Measurements from ENCODE around the gene DENND1A. TPM values are rescaled to one million over a fixed set of nuclear protein-coding genes. Genes with fewer than 3 reads are reported as not detected.

The DENND1A gene
- total and polyA plus RNA-seq, 7 donors = 12.8 to 33.2 (median 19.2) TPM

DNA sequence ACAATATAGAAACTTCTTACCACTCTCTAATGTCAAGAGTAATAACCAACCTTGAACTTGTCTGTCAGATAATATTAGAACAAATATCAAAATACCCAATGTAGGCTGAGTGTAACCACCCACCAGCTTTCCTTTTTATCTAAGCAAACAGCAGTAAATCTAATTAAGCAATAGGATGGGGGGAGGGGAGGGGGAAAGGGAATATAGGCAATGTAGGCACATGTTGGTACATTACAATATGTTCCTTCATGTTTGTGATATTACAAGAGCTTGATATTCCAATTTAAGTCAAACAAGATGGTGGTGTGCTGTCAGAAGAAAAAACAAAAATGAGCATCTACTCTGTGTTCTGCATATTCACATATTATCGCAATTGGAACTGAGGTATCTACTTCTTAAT, 158.2 kb downstream of the DENND1A start:
- intact Hi-C loops (cut with DNase I) = no loop called here
- Histone ChIP-seq H3K27ac (no peak overlapping the region), H3K9me3 (no peaks in the 10 kb centered on the region), H3K4me3 (no peak overlapping the region), H3K36me3 (no peaks in the 10 kb centered on the region), H3K27me3 (no peaks in the 10 kb centered on the region), H3K4me1 (no peaks in the 10 kb centered on the region)
- DNase-seq = no peak
- TF ChIP-seq POLR2A (IDR thresholded peaks at IDR 0.05) = no peak
- TF ChIP-seq, protein P1, sequence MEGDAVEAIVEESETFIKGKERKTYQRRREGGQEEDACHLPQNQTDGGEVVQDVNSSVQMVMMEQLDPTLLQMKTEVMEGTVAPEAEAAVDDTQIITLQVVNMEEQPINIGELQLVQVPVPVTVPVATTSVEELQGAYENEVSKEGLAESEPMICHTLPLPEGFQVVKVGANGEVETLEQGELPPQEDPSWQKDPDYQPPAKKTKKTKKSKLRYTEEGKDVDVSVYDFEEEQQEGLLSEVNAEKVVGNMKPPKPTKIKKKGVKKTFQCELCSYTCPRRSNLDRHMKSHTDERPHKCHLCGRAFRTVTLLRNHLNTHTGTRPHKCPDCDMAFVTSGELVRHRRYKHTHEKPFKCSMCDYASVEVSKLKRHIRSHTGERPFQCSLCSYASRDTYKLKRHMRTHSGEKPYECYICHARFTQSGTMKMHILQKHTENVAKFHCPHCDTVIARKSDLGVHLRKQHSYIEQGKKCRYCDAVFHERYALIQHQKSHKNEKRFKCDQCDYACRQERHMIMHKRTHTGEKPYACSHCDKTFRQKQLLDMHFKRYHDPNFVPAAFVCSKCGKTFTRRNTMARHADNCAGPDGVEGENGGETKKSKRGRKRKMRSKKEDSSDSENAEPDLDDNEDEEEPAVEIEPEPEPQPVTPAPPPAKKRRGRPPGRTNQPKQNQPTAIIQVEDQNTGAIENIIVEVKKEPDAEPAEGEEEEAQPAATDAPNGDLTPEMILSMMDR (IDR thresholded peaks at IDR 0.05) = no peak
- TF ChIP-seq POLR2AphosphoS5 (IDR thresholded peaks at IDR 0.05) = no peak
- no peak for TF ChIP-seq EP300 (IDR thresholded peaks at IDR 0.05)
- WGBS, 2 donors = 98% methylated on average over 1 of the region's 1 CpG

DNA sequence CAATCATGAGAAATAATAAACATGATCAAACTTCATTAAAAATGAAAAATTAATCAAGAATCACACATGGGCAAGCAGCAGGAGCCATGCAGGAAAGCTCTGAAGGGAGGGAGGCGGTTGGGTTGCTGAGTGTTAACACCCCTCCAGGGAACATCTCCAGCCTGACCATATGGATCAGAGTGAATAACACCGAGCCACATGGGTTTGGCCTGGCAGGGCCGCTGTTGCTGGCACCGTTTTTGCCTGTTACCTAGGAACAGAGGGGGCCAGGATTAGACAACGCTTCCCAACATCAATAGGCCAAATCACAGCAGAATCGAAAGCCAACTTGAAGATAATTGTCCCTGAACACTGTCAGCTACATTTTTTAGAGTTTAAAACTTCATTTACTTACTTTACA, 160.2 kb downstream of the DENND1A start:
- DNase-seq = no peak
- 88 to 95% methylated on average over 6 of the region's 6 CpGs for WGBS, 2 donors
- intact Hi-C loops (cut with DNase I) = no loop called here
- no peaks in the 10 kb centered on the region for H3K36me3 ChIP-seq
- TF ChIP-seq, protein P1 (IDR thresholded peaks at IDR 0.05) = no peak
- no peak for TF ChIP-seq POLR2AphosphoS5 (IDR thresholded peaks at IDR 0.05)
- no peak for TF ChIP-seq EP300 (IDR thresholded peaks at IDR 0.05)
- TF ChIP-seq POLR2A (IDR thresholded peaks at IDR 0.05) = no peak
- H3K27me3 ChIP-seq = no peaks in the 10 kb centered on the region
- no peaks in the 10 kb centered on the region for H3K9me3 ChIP-seq
- no peaks in the 10 kb centered on the region for H3K4me1 ChIP-seq
- H3K4me3 ChIP-seq = no peak overlapping the region
- no peak overlapping the region for H3K27ac ChIP-seq

DNA sequence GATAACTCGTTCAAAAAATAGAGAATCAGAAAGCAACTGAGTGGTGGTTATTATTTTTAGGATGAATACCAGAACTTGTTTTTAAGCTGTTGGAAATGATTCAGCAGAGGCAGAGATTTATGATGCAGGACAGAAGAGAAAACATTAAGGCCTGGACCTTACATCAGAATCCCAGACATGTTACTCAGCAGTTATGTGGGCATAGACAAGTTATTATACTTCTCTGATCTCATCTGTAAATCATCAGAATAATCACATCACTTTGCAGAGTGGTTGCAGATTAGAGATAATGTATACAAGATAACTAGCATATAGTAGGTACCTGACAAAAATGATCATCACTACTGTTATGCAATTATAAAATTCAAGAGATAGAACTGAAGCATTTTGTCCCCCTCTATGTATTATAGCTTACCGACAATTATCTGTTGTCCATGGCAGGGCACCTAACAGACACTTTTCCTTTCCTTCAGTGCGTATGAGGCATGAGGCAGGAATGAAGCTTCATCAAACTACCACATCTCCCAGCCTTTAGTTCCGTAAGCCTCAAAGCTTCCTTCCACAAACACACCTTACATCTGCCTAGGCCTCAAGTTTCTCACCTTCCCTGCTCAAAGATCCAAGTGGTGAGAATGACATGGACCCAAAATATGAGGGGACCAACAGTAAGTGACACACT, 165.9 kb downstream of the DENND1A start:
- WGBS, 2 donors = 94 to 96% methylated on average over 4 of the region's 4 CpGs
- no peaks in the 10 kb centered on the region for H3K9me3 ChIP-seq
- H3K4me1 ChIP-seq = peaks cover 0 to 37% (median 24%) of the 10 kb centered on the region in 4 donors
- intact Hi-C loops (cut with DNase I) = no loop called here
- DNase-seq = no peak
- no peaks in the 10 kb centered on the region for H3K36me3 ChIP-seq
- TF ChIP-seq POLR2AphosphoS5 (IDR thresholded peaks at IDR 0.05) (no peak), POLR2A (IDR thresholded peaks at IDR 0.05) (no peak), EP300 (IDR thresholded peaks at IDR 0.05) (no peak)
- TF ChIP-seq, protein P1 (IDR thresholded peaks at IDR 0.05) = no peak
- H3K4me3 ChIP-seq = no peak overlapping the region
- H3K27me3 ChIP-seq = no peaks in the 10 kb centered on the region
- H3K27ac ChIP-seq = no peak overlapping the region

DNA sequence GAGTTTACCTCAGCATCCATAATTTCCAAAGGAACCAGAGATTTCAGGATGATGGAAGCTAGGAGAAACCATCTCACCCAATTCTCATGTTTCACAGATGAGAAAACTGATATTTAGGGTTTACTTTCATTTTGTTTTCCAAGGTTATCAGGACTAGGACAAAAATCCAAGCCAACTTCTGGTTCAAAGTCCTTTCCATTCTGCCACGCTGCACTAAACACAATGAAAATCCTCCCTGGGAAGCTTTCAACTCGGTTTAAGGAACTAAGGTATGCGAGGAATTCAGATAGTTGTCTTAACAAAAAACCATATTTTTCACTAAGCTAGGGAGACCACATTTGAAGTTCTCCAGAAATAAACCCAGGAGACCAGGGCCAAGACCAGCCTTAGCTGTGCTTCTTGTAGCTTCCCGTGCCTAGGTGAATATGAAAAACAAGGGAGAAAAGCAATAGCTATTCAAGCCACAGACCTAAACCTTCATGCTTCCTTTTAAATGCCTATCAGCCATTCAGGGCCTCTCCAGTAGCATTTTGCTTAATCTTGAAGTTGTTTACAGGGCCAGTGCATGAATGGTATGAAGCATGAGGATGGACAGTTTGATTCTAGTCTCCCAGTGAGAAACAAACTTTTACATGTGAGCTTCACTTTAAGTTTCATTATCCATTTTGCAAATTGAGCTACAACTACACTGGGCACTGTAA, 167.9 kb downstream of the DENND1A start:
- DNase-seq = no peak
- Histone ChIP-seq H3K27me3 (no peaks in the 10 kb centered on the region), H3K4me1 (peaks cover 0 to 49% (median 34%) of the 10 kb centered on the region in 4 donors), H3K4me3 (no peak overlapping the region), H3K36me3 (no peaks in the 10 kb centered on the region), H3K27ac (no peak overlapping the region), H3K9me3 (no peaks in the 10 kb centered on the region)
- TF ChIP-seq EP300 (IDR thresholded peaks at IDR 0.05) (no peak), POLR2AphosphoS5 (IDR thresholded peaks at IDR 0.05) (no peak), POLR2A (IDR thresholded peaks at IDR 0.05) (no peak)
- TF ChIP-seq, protein P1 (IDR thresholded peaks at IDR 0.05) = no peak
- intact Hi-C loops (cut with DNase I) = no loop called here
- 68 to 83% methylated on average over 4 of the region's 4 CpGs for WGBS, 2 donors
